ENCODE results near the gene SP140.
"Not testable (repeated sequence)": the region's sequence is repeated elsewhere in the genome, so short reads cannot be mapped to it uniquely, and the experiment has no call there.

Gene SP140

DNA sequence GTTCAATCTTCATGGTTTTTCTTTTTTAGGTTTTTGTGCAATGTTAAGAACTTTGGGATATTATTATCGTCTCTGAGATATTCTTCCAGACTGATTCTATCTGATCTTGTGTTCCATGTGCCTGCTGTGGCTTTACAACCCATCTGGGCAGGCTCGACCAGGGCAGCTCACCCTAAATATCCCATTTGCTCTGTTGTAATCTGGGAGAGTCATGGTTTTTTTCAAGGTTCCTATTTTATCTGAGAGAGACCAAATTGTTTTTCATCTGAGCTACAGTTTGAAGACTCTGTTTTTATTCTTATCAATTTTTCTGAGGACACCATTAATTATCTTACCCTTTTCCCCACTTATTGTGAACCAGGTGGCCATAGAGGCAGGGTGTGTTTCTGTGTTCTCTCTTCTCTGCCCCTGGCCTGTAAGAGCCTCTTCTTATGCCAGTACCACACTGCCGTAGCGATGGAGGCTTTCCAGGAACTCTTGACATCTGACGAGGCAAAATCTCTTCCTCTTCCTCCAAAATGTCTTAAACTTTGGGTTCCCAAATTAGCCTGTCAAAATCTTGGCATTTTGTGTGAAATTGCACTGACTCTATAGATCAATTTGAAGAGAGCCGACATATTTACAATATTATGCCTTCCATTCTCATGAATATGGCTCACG lies 104.5 kb downstream of the SP140 start:
- no peaks in the 10 kb centered on the region for H3K27me3 ChIP-seq (ENCODE audit: low read depth, low read length)
- peaks cover 0 to 12% of the 10 kb centered on the region in 2 donors for H3K4me1 ChIP-seq (ENCODE audit: control insufficient read depth in 1 of 2, insufficient read depth in 2 of 2, low read length in 2 of 2)
- H3K36me3 ChIP-seq (ENCODE audit: control insufficient read depth in 1 of 2, insufficient read depth in 2 of 2, low read length in 2 of 2) = peaks cover 5 to 7% of the 10 kb centered on the region in 2 donors
- H3K9me3 ChIP-seq (ENCODE audit: control insufficient read depth in 1 of 2, low read length in 2 of 2) = no peaks in the 10 kb centered on the region
- no peak overlapping the region for H3K4me3 ChIP-seq (ENCODE audit: low read depth in 1 of 2, low read length in 2 of 2)
- no peak overlapping the region for H3K27ac ChIP-seq (ENCODE audit: low read length)

DNA sequence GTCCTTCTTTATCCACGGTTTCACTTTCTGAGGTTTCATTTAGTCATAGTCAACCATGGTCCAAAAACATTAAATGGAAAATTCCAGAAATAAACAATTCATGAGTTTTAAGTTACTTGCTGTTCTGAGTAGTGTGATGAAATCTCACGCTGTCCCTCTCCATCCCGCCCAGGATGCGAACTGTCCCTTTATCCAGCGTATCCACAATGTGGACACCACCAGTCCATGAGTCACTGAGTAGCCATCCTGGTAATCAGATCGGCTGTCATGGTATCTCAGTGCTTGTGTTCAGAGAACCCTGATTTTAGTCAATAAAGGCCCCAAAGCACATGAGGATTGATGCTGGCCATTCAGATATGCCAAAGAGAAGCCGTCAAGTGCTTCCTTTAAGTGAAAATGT lies 105.2 kb downstream of the SP140 start:
- Histone ChIP-seq H3K4me1 (ENCODE audit: control insufficient read depth in 1 of 2, insufficient read depth in 2 of 2, low read length in 2 of 2) (peaks cover 0 to 12% of the 10 kb centered on the region in 2 donors), H3K27me3 (ENCODE audit: low read depth, low read length) (no peaks in the 10 kb centered on the region), H3K36me3 (ENCODE audit: control insufficient read depth in 1 of 2, insufficient read depth in 2 of 2, low read length in 2 of 2) (peaks cover 7 to 8% of the 10 kb centered on the region in 2 donors), H3K9me3 (ENCODE audit: control insufficient read depth in 1 of 2, low read length in 2 of 2) (no peaks in the 10 kb centered on the region), H3K27ac (ENCODE audit: low read length) (no peak overlapping the region), H3K4me3 (ENCODE audit: low read depth in 1 of 2, low read length in 2 of 2) (no peak overlapping the region)

DNA sequence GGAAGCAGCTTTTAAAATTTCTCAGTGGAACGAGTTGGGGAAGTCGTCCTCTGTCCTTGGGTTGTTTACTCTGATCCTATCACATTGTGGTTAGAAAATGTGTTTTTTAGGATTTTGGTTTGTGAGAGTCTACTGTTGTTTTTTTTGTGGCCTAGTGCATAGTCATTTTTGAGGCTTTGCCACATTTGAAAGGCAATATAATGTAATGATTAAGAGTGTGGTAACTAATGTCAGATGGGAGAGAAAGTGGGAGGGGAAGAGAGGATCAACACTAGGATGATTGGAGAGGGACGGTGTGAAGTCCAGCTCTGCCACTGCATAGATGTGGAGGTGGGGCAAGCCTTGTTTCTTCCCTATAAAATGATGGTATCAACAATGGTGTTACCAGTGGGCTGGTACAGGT lies 109.9 kb downstream of the SP140 start:
- no peaks in the 10 kb centered on the region for H3K4me1 ChIP-seq (ENCODE audit: control insufficient read depth in 1 of 2, insufficient read depth in 2 of 2, low read length in 2 of 2)
- no peaks in the 10 kb centered on the region for H3K9me3 ChIP-seq (ENCODE audit: control insufficient read depth in 1 of 2, low read length in 2 of 2)
- H3K27ac ChIP-seq (ENCODE audit: low read length) = no peak overlapping the region
- H3K4me3 ChIP-seq (ENCODE audit: low read depth in 1 of 2, low read length in 2 of 2) = no peak overlapping the region
- no peaks in the 10 kb centered on the region for H3K27me3 ChIP-seq (ENCODE audit: low read depth, low read length)
- peaks cover 7 to 17% of the 10 kb centered on the region in 2 donors for H3K36me3 ChIP-seq (ENCODE audit: control insufficient read depth in 1 of 2, insufficient read depth in 2 of 2, low read length in 2 of 2)

DNA sequence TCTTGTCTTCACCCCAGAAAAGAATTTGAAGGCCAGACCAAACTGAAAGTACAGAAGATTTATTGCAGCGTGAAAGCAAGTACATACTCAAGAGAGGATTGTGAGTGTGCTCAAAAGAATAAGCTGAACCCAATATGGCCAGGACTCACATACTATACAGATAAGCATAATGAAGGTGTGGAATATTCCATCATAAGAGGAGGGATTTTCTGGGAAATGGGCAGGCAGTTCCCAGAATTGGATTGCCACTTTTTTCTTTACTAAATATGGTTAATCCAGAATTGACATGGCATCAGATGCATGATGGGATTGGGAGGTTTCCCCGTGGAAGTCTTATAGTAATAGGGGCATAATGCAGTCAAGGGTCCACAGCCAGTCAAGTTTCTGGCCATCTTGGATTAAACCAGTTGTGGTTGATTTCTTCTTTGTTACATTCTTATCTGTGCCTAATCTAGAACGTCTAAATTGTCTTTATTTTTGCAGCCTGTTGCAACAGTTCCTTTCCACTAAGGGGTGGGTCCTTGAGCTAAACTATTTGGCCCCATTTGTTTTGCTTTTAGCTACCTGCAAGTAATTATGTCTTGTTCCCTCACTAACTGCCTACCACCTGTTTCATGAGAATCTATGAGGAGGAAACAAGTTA lies 110.4 kb downstream of the SP140 start:
- no peaks in the 10 kb centered on the region for H3K4me1 ChIP-seq (ENCODE audit: control insufficient read depth in 1 of 2, insufficient read depth in 2 of 2, low read length in 2 of 2)
- peaks cover 7 to 17% of the 10 kb centered on the region in 2 donors for H3K36me3 ChIP-seq (ENCODE audit: control insufficient read depth in 1 of 2, insufficient read depth in 2 of 2, low read length in 2 of 2)
- H3K27ac ChIP-seq (ENCODE audit: low read length) = no peak overlapping the region
- H3K9me3 ChIP-seq (ENCODE audit: control insufficient read depth in 1 of 2, low read length in 2 of 2) = no peaks in the 10 kb centered on the region
- H3K4me3 ChIP-seq (ENCODE audit: low read depth in 1 of 2, low read length in 2 of 2) = no peak overlapping the region
- no peaks in the 10 kb centered on the region for H3K27me3 ChIP-seq (ENCODE audit: low read depth, low read length)

DNA sequence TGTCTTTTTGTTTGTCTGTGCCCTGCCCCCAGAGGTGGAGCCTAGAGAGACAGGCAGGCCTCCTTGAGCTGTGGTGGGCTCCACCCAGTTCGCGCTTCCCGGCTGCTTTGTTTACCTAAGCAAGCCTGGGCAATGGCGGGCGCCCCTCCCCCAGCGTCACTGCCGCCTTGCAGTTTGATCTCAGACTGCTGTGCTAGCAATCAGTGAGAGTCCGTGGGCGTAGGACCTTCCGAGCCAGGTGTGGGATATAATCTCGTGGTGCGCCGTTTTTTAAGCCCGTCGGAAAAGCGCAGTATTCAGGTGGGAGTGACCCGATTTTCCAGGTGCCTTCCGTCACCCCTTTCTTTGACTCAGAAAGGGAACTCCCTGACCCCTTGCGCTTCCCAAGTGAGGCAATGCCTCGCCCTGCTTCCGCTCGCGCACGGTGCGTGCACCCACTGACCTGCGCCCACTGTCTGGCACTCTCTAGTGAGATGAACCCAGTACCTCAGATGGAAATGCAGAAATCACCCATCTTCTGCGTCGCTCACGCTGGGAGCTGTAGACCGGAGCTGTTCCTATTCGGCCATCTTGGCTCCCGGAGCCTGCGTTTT lies 116.5 kb downstream of the SP140 start:
- Histone ChIP-seq H3K9me3 (ENCODE audit: control insufficient read depth in 1 of 2, low read length in 2 of 2) (peaks cover 0 to 11% of the 10 kb centered on the region in 2 donors), H3K36me3 (ENCODE audit: control insufficient read depth in 1 of 2, insufficient read depth in 2 of 2, low read length in 2 of 2) (peaks cover 0 to 12% of the 10 kb centered on the region in 2 donors)
- H3K4me3 ChIP-seq (ENCODE audit: low read depth in 1 of 2, low read length in 2 of 2); H3K27ac ChIP-seq (ENCODE audit: low read length); H3K4me1 ChIP-seq (ENCODE audit: control insufficient read depth in 1 of 2, insufficient read depth in 2 of 2, low read length in 2 of 2); H3K27me3 ChIP-seq (ENCODE audit: low read depth, low read length): not testable (repeated sequence)

DNA sequence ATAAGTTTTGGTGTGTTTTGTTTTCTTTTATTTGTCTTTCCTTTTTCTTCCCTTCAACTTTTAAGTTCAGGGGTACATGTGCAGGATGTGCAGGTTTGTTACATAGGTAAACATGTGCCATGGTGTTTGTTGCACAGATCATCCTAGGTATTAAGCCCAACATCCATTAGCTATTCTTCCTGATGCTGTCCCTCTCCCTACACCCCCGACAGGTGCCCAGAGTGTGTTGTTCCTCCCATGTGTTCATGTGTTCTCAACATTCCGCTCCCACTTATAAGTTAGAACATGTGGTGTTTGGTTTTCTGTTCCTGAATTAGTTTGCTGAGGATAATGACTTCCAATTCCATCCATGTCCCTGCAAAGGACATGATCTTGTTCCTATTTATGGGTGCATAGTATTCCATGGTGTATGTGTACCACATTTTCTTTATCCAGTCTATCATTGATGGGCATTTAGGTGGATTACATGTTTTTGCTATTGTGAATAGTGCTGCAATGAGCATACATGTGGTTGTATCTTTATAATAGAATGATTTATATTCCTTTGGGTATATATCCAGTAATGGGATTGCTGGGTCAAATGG lies 117.6 kb downstream of the SP140 start:
- H3K4me1 ChIP-seq (ENCODE audit: control insufficient read depth in 1 of 2, insufficient read depth in 2 of 2, low read length in 2 of 2); H3K4me3 ChIP-seq (ENCODE audit: low read depth in 1 of 2, low read length in 2 of 2); H3K27ac ChIP-seq (ENCODE audit: low read length); H3K27me3 ChIP-seq (ENCODE audit: low read depth, low read length): not testable (repeated sequence)
- peaks cover 0 to 12% of the 10 kb centered on the region in 2 donors for H3K36me3 ChIP-seq (ENCODE audit: control insufficient read depth in 1 of 2, insufficient read depth in 2 of 2, low read length in 2 of 2)
- peaks cover 0 to 11% of the 10 kb centered on the region in 2 donors for H3K9me3 ChIP-seq (ENCODE audit: control insufficient read depth in 1 of 2, low read length in 2 of 2)

DNA sequence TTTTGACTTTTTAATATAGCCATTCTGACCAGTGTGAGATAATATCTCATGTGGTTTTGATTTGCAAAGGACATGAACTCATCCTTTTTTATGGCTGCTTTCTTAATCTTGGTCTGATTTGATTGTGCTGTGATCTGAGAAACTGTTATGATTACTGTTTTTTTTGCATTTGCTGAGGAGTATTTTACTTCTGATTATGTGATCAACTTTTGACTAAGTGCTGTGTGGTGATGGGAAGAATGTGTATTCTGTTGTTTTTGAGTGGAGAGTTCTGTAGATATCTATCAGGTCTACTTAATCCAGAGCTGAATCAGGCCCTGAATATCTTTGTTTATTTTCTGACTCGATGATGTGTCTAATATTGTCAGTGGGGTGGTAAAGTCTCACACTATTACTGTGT lies 118.2 kb downstream of the SP140 start:
- Histone ChIP-seq H3K27me3 (ENCODE audit: low read depth, low read length) (no peaks in the 10 kb centered on the region), H3K4me1 (ENCODE audit: control insufficient read depth in 1 of 2, insufficient read depth in 2 of 2, low read length in 2 of 2) (no peaks in the 10 kb centered on the region), H3K36me3 (ENCODE audit: control insufficient read depth in 1 of 2, insufficient read depth in 2 of 2, low read length in 2 of 2) (peaks cover 0 to 12% of the 10 kb centered on the region in 2 donors), H3K27ac (ENCODE audit: low read length) (no peak overlapping the region), H3K4me3 (ENCODE audit: low read depth in 1 of 2, low read length in 2 of 2) (no peak overlapping the region), H3K9me3 (ENCODE audit: control insufficient read depth in 1 of 2, low read length in 2 of 2) (peaks cover 0 to 11% of the 10 kb centered on the region in 2 donors)

DNA sequence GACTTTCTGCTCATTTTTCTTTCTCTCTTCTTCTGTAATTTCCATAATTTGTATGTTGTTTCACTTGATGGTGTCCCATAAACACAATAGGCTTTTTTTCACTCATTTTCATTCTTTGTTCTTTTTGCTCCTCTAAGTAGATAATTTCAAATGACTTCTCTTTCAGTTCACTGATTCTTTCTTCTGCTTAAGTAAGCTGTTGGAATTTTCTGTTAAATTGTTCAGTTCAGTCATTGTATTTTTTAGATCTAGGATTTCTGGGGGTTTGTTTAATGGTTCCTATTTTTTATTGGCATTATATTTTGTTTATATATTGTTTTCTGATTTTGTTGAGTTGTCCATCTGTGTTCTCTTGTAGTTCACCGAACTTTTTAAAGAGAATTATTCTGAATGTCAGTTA lies 120.9 kb downstream of the SP140 start:
- Histone ChIP-seq H3K36me3 (ENCODE audit: control insufficient read depth in 1 of 2, insufficient read depth in 2 of 2, low read length in 2 of 2) (peaks cover 0 to 12% of the 10 kb centered on the region in 2 donors), H3K4me3 (ENCODE audit: low read depth in 1 of 2, low read length in 2 of 2) (no peak overlapping the region), H3K27me3 (ENCODE audit: low read depth, low read length) (no peaks in the 10 kb centered on the region), H3K9me3 (ENCODE audit: control insufficient read depth in 1 of 2, low read length in 2 of 2) (peaks cover 0 to 11% of the 10 kb centered on the region in 2 donors), H3K27ac (ENCODE audit: low read length) (no peak overlapping the region), H3K4me1 (ENCODE audit: control insufficient read depth in 1 of 2, insufficient read depth in 2 of 2, low read length in 2 of 2) (no peaks in the 10 kb centered on the region)

DNA sequence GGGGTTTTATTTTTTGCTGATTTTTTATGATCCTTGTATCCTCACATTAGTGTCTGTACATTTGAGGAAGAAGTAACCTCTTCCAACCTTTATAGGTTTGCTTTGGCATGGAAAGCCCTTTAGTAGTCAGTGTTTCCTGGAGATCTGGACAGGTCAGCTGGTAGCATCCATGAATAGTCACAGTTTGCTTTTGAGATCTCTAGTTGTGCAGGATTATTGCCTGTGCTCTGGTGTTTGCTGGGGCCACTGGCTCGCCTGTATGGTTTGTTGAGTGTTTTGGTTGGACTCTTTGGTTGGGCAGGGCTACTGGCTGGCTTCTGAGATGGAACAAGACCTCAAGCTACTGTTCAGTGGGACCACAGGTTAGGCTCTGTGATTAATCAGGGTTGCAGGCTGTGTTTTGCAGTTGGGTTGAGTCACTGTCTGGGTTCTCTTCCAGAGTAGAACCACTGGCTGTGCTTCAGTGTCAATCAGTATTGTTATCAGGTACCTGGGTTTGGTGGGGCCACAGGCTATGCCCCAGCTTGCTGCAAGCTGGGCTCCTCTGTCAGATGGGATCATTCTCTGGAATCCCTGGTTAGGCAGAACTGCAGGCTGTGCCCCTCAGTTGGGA lies 121.5 kb downstream of the SP140 start:
- Histone ChIP-seq H3K27me3 (ENCODE audit: low read depth, low read length) (no peaks in the 10 kb centered on the region), H3K4me1 (ENCODE audit: control insufficient read depth in 1 of 2, insufficient read depth in 2 of 2, low read length in 2 of 2) (no peaks in the 10 kb centered on the region), H3K4me3 (ENCODE audit: low read depth in 1 of 2, low read length in 2 of 2) (no peak overlapping the region), H3K9me3 (ENCODE audit: control insufficient read depth in 1 of 2, low read length in 2 of 2) (peaks cover 0 to 11% of the 10 kb centered on the region in 2 donors), H3K27ac (ENCODE audit: low read length) (no peak overlapping the region), H3K36me3 (ENCODE audit: control insufficient read depth in 1 of 2, insufficient read depth in 2 of 2, low read length in 2 of 2) (peaks cover 0 to 12% of the 10 kb centered on the region in 2 donors)

DNA sequence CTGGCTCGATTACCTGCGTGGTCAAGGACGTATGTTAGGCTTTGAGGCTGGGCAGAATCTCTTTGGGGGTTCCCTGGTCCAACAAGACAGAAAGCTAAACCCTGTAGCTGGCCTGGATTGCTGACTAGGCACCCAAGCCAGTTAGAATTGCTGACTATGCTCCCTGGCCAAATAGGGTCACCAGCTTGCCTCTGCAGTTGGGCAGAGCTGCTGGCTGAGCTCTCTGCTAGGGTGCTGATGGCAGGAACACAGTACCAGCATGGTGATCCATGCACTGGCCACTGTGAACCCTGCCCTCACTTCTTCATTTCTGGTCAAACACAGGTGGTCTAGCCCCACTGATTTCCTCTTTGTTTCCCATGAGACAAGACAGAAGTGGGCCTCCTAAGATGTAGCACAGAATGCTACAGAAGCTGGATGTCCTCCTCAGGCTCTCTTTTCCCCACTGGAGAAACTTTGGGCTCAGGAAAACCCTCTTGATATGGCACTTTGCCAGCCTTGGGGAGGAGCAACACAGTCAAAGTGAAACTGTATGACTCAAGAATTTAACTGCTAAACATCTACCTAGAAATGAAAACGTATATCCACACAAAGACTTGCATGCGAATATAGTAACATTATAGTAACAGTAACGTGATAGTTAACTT lies 122.2 kb downstream of the SP140 start:
- H3K27me3 ChIP-seq (ENCODE audit: low read depth, low read length) = no peaks in the 10 kb centered on the region
- H3K9me3 ChIP-seq (ENCODE audit: control insufficient read depth in 1 of 2, low read length in 2 of 2) = peaks cover 0 to 11% of the 10 kb centered on the region in 2 donors
- no peak overlapping the region for H3K4me3 ChIP-seq (ENCODE audit: low read depth in 1 of 2, low read length in 2 of 2)
- H3K27ac ChIP-seq (ENCODE audit: low read length) = no peak overlapping the region
- H3K4me1 ChIP-seq (ENCODE audit: control insufficient read depth in 1 of 2, insufficient read depth in 2 of 2, low read length in 2 of 2) = no peaks in the 10 kb centered on the region
- peaks cover 0 to 12% of the 10 kb centered on the region in 2 donors for H3K36me3 ChIP-seq (ENCODE audit: control insufficient read depth in 1 of 2, insufficient read depth in 2 of 2, low read length in 2 of 2)

DNA sequence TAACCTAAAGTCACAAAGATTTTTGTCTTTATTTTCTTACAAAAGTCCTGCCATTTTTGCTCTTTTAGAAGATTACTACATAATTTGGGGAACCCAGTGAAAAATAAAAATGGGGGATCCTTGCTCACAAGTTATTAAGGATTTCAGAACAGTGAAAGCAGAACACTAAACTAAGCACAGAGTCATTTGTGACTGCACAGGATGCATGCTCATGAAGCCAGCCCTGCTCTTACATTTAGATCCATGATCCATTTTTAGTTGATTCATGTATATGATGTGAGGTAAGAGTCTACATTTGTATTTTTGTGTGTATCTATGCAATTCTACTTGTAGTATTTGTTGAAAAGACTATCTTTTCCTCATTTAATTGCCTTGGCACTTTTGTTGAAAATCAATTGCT lies 123.3 kb downstream of the SP140 start:
- Histone ChIP-seq H3K4me1 (ENCODE audit: control insufficient read depth in 1 of 2, insufficient read depth in 2 of 2, low read length in 2 of 2) (no peaks in the 10 kb centered on the region), H3K4me3 (ENCODE audit: low read depth in 1 of 2, low read length in 2 of 2) (no peak overlapping the region), H3K27me3 (ENCODE audit: low read depth, low read length) (no peaks in the 10 kb centered on the region), H3K9me3 (ENCODE audit: control insufficient read depth in 1 of 2, low read length in 2 of 2) (peaks cover 0 to 11% of the 10 kb centered on the region in 2 donors), H3K27ac (ENCODE audit: low read length) (no peak overlapping the region), H3K36me3 (ENCODE audit: control insufficient read depth in 1 of 2, insufficient read depth in 2 of 2, low read length in 2 of 2) (peaks cover 0 to 7% of the 10 kb centered on the region in 2 donors)
